IPS-18c (cell line): ENCODE results near the gene MT1B.

Source experiments
- H3K4me3 ChIP-seq: 2 replicates; pipeline ENCODE4 v1.7.0; 2013; ENCODE audit warnings: low read depth, mild to moderate bottlenecking, low read length, moderate library complexity; ENCODE audit not compliant: insufficient read depth
- H3K9me3 ChIP-seq: one replicate; pipeline ENCODE4 v1.6.1; 2013; ENCODE audit warnings: mild to moderate bottlenecking, low read length, moderate library complexity; ENCODE audit not compliant: control insufficient read depth, insufficient read depth

Gene MT1B

DNA sequence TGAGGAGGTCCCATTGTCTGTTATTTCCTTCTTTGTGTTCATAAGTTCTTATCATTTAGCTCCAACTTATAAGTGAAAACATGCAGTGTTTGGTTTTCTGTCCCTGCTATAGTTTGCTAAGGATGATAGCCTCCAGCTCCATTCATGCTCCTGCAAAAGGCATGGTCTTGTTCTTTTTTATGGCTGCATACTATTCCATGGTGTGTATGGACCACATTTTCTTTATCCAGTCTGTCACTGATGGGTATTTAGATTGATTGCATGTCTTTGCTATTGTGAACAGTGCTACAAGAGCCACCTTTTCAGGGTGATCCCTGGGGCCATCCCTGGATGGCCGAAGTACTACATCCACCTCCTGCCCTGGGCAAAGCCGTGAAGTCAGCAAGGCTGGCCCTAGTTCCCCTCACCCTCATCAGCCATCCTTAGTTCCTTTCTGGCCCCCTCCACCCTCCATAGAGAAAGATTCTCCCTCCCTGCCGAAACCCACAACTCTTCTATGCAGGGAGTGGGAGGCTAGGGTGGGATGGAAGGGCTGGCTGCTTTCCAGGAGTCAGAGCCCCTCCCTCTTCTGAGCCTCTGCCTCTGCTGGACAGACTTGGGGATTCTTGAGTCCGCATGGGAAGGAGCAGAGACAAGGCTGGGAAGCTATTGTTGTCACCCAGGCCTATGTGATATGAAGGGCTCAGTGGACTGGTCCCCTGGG lies 38.9 kb downstream of the MT1B start:
- Histone ChIP-seq H3K4me3 (no peak overlapping the region), H3K9me3 (no peaks in the 10 kb centered on the region)

- Histone ChIP-seq H3K9me3 (no peaks in the 10 kb centered on the region), H3K4me3 (no peak overlapping the region)
These were observed 40.2 kb downstream of the MT1B start for GRCh38 chr16:56691885-56692284.

DNA sequence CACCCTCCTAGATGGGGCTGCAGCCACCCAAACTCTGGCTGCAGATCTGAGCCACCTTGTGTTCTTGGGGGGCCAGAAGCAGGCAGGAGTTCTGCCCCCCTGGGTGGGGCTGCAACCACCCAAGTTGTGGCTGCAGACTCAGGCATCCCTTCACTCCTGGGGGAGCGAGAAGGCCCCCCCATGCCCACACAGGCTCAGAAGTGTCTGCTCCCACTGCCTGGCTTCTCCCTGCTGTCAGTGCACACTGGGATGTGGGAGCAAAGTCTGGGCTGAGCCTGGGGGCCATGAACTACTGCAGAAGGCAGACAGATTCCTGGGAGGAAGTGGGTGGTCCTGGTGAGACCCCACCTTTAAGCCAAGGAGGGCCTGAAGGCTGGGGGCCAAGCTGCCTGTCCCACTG lies 43.6 kb downstream of the MT1B start:
- H3K9me3 ChIP-seq, result no peaks in the 10 kb centered on the region
- no peak overlapping the region for H3K4me3 ChIP-seq

DNA sequence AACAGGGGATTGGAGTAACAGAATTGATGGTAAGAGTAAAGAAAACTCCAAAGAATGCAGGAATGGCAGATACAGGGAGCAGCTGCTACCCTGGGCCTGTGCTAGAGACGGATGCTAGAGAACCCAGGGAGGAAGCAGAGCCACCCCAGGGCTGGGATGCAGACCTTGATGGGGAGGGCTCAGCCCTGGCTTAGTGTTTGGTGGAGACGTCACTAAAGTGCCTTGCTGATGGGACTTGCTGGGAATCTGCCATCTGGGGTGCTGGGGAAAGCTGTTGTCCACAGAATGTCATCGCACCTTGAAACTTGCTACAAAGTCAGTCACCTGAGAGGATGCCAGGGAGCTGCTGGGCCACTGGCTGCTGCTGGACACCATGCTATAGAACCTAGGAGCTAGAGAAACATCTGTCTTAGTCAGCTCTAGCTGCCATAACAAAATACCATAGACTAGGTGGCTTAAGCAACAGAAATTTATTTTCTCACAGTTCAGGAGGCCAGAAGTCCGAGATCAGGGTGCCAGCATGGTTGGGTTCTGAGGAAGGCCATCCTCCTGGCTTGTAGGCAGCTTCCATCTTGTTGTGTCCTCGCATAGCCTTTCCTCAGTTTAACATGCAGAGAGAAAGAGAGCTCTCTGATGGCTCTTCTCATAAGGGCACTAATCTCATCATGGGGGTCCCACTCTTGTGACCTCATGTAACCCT lies 45.9 kb downstream of the MT1B start:
- no peak overlapping the region for H3K4me3 ChIP-seq
- H3K9me3 ChIP-seq, result no peaks in the 10 kb centered on the region

DNA sequence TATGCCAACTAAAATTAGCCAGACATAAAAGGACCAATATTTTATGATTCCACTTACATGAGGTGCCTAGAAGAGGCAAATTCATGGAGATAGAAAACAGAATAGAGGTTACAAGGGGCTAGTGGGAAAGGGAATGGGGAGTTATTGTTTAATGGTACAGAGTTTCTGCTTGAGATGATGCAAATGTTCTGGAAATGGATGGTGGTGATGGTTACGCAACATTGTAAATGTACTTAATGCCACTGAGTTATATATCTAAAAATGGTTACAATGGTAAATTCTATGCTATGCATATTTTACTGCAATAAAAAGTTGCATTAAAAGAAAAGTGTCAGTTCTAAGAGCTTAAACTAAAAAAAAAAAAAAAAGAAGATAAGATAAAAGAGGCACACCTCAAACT lies 48.5 kb downstream of the MT1B start:
- no peak overlapping the region for H3K4me3 ChIP-seq

DNA sequence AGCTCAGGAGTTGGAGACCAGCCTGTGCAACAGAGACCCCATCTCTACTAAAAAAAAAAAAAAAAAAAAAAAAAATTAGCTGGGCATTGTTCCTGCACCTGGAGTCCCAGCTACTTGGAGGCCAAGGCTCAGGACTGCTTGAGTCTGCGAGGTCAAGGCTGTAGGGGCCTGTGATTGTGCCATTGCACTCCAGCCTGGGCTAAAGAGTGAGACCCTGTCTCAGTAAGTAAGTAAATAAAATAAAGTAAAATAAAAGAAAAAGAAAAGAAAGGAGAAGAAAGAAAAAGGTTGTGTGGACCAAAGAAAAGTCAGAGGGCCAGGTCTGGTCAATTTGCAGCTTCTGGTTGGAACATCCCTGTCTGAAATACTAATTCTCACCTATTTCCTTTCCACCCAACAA lies 48.9 kb downstream of the MT1B start:
- no peak overlapping the region for H3K4me3 ChIP-seq
- no peaks in the 10 kb centered on the region for H3K9me3 ChIP-seq

More for the DNA sequence above, 48.5 kb downstream of the MT1B start:
- H3K9me3 ChIP-seq, result no peaks in the 10 kb centered on the region

GRCh38 chr16:56701534-56701933 lies 49.8 kb downstream of the MT1B start:
- Histone ChIP-seq H3K9me3 (no peaks in the 10 kb centered on the region), H3K4me3 (no peak overlapping the region)
